Cardiac fibroblast (primary cell): Measurements from ENCODE around the gene HMGB2.

Experiments
- DNase-seq, 2 donors: peaks; one replicate each; pipeline versions ENCODE4 v3.0.0 to v3.0.0-alpha.2; 2010; ENCODE audit warnings: low read depth in 2 of 2
- H3K4me3 ChIP-seq, 2 donors: replicated peaks in 1 of 2; 1 replicate in 1 of 2; 2 replicates in 1 of 2; pipeline ENCODE4 v1.5.1; 2011; ENCODE audit warnings: low read depth in 2 of 2, low read length in 2 of 2, mild to moderate bottlenecking in 2 of 2, moderate library complexity in 1 of 2
- TF ChIP-seq, protein P1 (sequence below): IDR thresholded peaks from one replicate; pipeline ENCODE4 v1.5.1; 2011; ENCODE audit warnings: low read depth, mild to moderate bottlenecking, low read length, inconsistent platforms

Gene HMGB2

GRCh38 chr4:173293663-173294062 lies 40.5 kb downstream of the HMGB2 start:
- TF ChIP-seq, protein P1, sequence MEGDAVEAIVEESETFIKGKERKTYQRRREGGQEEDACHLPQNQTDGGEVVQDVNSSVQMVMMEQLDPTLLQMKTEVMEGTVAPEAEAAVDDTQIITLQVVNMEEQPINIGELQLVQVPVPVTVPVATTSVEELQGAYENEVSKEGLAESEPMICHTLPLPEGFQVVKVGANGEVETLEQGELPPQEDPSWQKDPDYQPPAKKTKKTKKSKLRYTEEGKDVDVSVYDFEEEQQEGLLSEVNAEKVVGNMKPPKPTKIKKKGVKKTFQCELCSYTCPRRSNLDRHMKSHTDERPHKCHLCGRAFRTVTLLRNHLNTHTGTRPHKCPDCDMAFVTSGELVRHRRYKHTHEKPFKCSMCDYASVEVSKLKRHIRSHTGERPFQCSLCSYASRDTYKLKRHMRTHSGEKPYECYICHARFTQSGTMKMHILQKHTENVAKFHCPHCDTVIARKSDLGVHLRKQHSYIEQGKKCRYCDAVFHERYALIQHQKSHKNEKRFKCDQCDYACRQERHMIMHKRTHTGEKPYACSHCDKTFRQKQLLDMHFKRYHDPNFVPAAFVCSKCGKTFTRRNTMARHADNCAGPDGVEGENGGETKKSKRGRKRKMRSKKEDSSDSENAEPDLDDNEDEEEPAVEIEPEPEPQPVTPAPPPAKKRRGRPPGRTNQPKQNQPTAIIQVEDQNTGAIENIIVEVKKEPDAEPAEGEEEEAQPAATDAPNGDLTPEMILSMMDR, result no peak
- no peak for DNase-seq
- H3K4me3 ChIP-seq, result no peak overlapping the region

DNA sequence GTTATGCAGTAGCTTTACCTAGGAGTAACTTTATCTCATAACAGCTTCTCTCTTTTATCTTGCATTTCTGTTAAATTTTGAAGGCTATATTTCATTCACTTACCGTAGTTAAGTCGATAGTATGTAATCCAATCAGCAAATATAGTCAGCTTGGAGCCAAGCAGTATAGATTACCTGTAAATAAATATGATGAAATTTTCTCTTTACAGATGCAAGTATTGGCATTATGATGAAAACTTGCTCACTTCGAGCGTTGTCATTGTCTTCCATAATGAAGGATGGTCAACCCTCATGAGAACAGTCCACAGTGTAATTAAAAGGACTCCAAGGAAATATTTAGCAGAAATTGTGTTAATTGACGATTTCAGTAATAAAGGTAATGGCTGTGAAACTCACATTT lies 42.3 kb downstream of the HMGB2 start:
- no peak for DNase-seq
- H3K4me3 ChIP-seq, result no peak overlapping the region
- TF ChIP-seq, protein P1, result no peak

DNA sequence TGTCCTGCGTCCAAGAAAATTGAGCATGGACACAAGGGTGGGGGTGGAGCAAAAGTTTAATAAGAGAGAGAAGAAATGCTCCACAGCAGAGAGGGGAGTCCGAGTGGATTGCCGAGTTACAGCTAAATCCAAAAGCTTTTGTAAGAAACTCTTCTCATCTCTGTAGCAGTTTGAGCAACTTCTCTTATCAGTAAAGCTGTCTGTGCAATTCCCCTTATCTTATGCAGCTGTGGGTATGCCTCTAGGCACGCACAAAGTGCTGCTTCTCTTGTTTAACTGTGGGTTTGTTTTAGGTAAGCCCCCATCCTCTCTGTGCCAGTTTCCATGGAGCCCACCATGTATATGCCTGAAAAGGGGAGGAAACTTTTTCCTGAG lies 44.8 kb downstream of the HMGB2 start:
- peak in 1 of 2 donors; percentile 43 for DNase-seq
- TF ChIP-seq, protein P1, result no peak
- H3K4me3 ChIP-seq, result peak overlapping the region; percentile 19

GRCh38 chr4:173288698-173289352 lies 45.3 kb downstream of the HMGB2 start:
- H3K4me3 ChIP-seq, result peak overlapping the region; percentile 19
- TF ChIP-seq, protein P1, result no peak
- peak; percentile 28 to 52 for DNase-seq

GRCh38 chr4:173288296-173288695 lies 45.9 kb downstream of the HMGB2 start:
- TF ChIP-seq, protein P1, result peak; percentile 64
- no peak overlapping the region for H3K4me3 ChIP-seq
- peak; percentile 81 to 85 for DNase-seq

DNA sequence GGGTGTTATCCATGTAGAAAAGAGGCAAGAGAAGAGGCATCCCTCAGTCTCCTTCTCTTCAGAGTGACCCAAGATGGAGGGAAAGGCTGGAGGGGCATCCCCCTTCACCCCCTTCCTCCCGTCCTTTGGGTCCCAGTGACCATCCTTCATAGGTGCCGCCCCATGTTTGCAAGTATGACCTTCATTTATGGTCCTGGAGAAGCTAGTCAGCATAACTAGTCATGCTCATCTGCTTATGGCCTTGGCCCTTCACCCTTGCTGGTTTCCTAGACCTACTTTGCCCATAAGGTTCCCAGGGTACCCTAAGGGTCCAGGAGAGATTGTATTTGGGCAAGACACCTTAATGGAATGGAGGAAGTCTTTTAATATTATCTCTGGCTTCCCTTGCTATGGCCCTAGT lies 46.7 kb downstream of the HMGB2 start:
- no peak overlapping the region for H3K4me3 ChIP-seq
- DNase-seq, result no peak
- TF ChIP-seq, protein P1, result no peak

- no peak overlapping the region for H3K4me3 ChIP-seq
- TF ChIP-seq, protein P1, result no peak
- DNase-seq, result no peak
These were observed 49.7 kb downstream of the HMGB2 start for GRCh38 chr4:173284463-173284862.
